Gastroesophageal sphincter (tissue), 3 donors: Measurements from ENCODE around the gene RNF44.

Experiments
- POLR2A ChIP-seq, 2 donors: fragments of 450-650 bp; IDR thresholded peaks; one replicate each; pipeline ENCODE4 v1.6.1; 2017; ENCODE audit warnings: antibody characterized with exemption in 2 of 2, mild to moderate bottlenecking in 2 of 2, moderate library complexity in 1 of 2
- TF ChIP-seq, protein P1 (sequence below), 4 experiments: fragments of 200-600 bp in 2 of 4; fragments of 450-650 bp in 2 of 4; sonication (generic) in 1 of 4; IDR thresholded peaks; one replicate each; pipeline ENCODE4 v1.5.1; 2017 to 2019; ENCODE audit warnings: antibody characterized with exemption in 4 of 4, mild to moderate bottlenecking in 2 of 4, moderate library complexity in 2 of 4

- TF ChIP-seq, protein P1, sequence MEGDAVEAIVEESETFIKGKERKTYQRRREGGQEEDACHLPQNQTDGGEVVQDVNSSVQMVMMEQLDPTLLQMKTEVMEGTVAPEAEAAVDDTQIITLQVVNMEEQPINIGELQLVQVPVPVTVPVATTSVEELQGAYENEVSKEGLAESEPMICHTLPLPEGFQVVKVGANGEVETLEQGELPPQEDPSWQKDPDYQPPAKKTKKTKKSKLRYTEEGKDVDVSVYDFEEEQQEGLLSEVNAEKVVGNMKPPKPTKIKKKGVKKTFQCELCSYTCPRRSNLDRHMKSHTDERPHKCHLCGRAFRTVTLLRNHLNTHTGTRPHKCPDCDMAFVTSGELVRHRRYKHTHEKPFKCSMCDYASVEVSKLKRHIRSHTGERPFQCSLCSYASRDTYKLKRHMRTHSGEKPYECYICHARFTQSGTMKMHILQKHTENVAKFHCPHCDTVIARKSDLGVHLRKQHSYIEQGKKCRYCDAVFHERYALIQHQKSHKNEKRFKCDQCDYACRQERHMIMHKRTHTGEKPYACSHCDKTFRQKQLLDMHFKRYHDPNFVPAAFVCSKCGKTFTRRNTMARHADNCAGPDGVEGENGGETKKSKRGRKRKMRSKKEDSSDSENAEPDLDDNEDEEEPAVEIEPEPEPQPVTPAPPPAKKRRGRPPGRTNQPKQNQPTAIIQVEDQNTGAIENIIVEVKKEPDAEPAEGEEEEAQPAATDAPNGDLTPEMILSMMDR (IDR thresholded peaks at IDR 0.05), result no peak
- TF ChIP-seq POLR2A (IDR thresholded peaks at IDR 0.05), result no peak
Measured at GRCh38 chr5:176560364-176560763, 23.2 kb upstream of the RNF44 start.
